Activated CD4-positive, alpha-beta memory T cell treated with anti-CD3 and anti-CD28 coated beads, Interleukin-2, amount 10 ng/mL, durations not matched to agents 7 days and 5 days (primary cell): ENCODE data around the gene HBE1. TPM values are rescaled to one million over a fixed set of nuclear protein-coding genes. Genes with fewer than 3 reads are reported as not detected.
A peak's percentile ranks its signal among the peaks of the same experiment; 100 is the strongest.

ENCODE experiments used
- CTCF ChIA-PET: fragments of 350-600 bp; sonication (Branson Sonifier 250); formaldehyde crosslinking; loops from one replicate; lab custom pipeline; 2021; ENCODE audit warnings: antibody characterized with exemption, inconsistent platforms; lab: Charles Lee
- POLR2A ChIA-PET: fragments of 350-600 bp; sonication (Branson Sonifier 250); formaldehyde crosslinking; loops from one replicate; lab custom pipeline; 2021; ENCODE audit warnings: antibody characterized with exemption; lab: Charles Lee
- DNase-seq: peaks from one replicate; pipeline ENCODE4 v3.0.0-alpha.2; 2020
- H3K27ac Mint-ChIP-seq: one replicate; pipeline ENCODE4 v1.8.0; 2021; ENCODE audit warnings: mild to moderate bottlenecking, mixed read lengths
- H3K27me3 Mint-ChIP-seq: one replicate; pipeline ENCODE4 v1.8.0; 2021; ENCODE audit warnings: mixed read lengths
- H3K36me3 Mint-ChIP-seq: one replicate; pipeline ENCODE4 v1.8.0; 2021; ENCODE audit warnings: low read depth, mixed read lengths
- H3K4me1 Mint-ChIP-seq: one replicate; pipeline ENCODE4 v1.8.0; 2021; ENCODE audit warnings: mixed read lengths
- H3K4me3 Mint-ChIP-seq: one replicate; pipeline ENCODE4 v1.8.0; 2021; ENCODE audit warnings: mild to moderate bottlenecking, mixed read lengths
- H3K9me3 Mint-ChIP-seq: one replicate; pipeline ENCODE4 v1.8.0; 2021; ENCODE audit warnings: mixed read lengths
- total RNA-seq, 2 experiments: library from RNA; stranded (reverse); gene quantifications; one replicate each; pipeline ENCODE4 v1.2.3, GENCODE V29; 2021

Gene HBE1
- total RNA-seq, 2 experiments from 2014 or later = not detected

- Mint-ChIP-seq H3K36me3 (no peaks in the 10 kb centered on the region), H3K9me3 (no peaks in the 10 kb centered on the region), H3K4me3 (no peak overlapping the region), H3K4me1 (peaks cover 8% of the 10 kb centered on the region), H3K27me3 (no peaks in the 10 kb centered on the region), H3K27ac (no peak overlapping the region)
- ChIA-PET POLR2A (no interaction called here), CTCF (interaction anchor here (1.9 kb wide), 1 partner anchor 10 kb away, joined by 8 read pairs; no protein-coding TSS in a partner anchor)
- DNase-seq = peak; percentile 42
Observed at GRCh38 chr11:5280582-5281102, 10.9 kb upstream of the HBE1 start.

- Mint-ChIP-seq H3K27ac (no peak overlapping the region), H3K27me3 (peaks cover under 1% of the 10 kb centered on the region), H3K4me3 (no peak overlapping the region), H3K36me3 (no peaks in the 10 kb centered on the region), H3K4me1 (peaks cover 8% of the 10 kb centered on the region), H3K9me3 (no peaks in the 10 kb centered on the region)
- DNase-seq = no peak
- ChIA-PET CTCF (no interaction called here), POLR2A (no interaction called here)
Observed at GRCh38 chr11:5279471-5280090, 9.8 kb upstream of the HBE1 start.

GRCh38 chr11:5277807-5278382, 8.2 kb upstream of the HBE1 start:
- DNase-seq = no peak
- POLR2A ChIA-PET = no interaction called here
- no peaks in the 10 kb centered on the region for H3K36me3 Mint-ChIP-seq
- peaks cover 8% of the 10 kb centered on the region for H3K4me1 Mint-ChIP-seq
- CTCF ChIA-PET = no interaction called here
- H3K27me3 Mint-ChIP-seq = peaks cover 3% of the 10 kb centered on the region
- no peak overlapping the region for H3K27ac Mint-ChIP-seq
- no peak overlapping the region for H3K4me3 Mint-ChIP-seq
- H3K9me3 Mint-ChIP-seq = no peaks in the 10 kb centered on the region

- CTCF ChIA-PET = interaction anchor here (0.7 kb wide), 1 partner anchor 134 kb away, joined by 3 read pairs; no protein-coding TSS in a partner anchor
- peaks cover 3% of the 10 kb centered on the region for H3K27me3 Mint-ChIP-seq
- peaks cover 8% of the 10 kb centered on the region for H3K4me1 Mint-ChIP-seq
- POLR2A ChIA-PET = no interaction called here
- H3K9me3 Mint-ChIP-seq = no peaks in the 10 kb centered on the region
- no peak overlapping the region for H3K4me3 Mint-ChIP-seq
- no peak for DNase-seq
- no peaks in the 10 kb centered on the region for H3K36me3 Mint-ChIP-seq
- H3K27ac Mint-ChIP-seq = no peak overlapping the region
Observed at GRCh38 chr11:5276697-5277096, 7.0 kb upstream of the HBE1 start.

- H3K36me3 Mint-ChIP-seq = no peaks in the 10 kb centered on the region
- ChIA-PET CTCF (interaction anchor here (1.4 kb wide), 1 partner anchor 8 kb away, joined by 3 read pairs; no protein-coding TSS in a partner anchor), POLR2A (no interaction called here)
- H3K9me3 Mint-ChIP-seq = no peaks in the 10 kb centered on the region
- H3K27me3 Mint-ChIP-seq = peaks cover 3% of the 10 kb centered on the region
- no peak for DNase-seq
- H3K4me3 Mint-ChIP-seq = no peak overlapping the region
- no peak overlapping the region for H3K27ac Mint-ChIP-seq
- H3K4me1 Mint-ChIP-seq = peaks cover 4% of the 10 kb centered on the region
Observed at GRCh38 chr11:5275369-5276110, 5.8 kb upstream of the HBE1 start.

GRCh38 chr11:5274395-5274794, 4.7 kb upstream of the HBE1 start:
- no peak for DNase-seq
- Mint-ChIP-seq H3K27ac (no peak overlapping the region), H3K4me1 (no peaks in the 10 kb centered on the region), H3K9me3 (no peaks in the 10 kb centered on the region), H3K4me3 (no peak overlapping the region), H3K36me3 (no peaks in the 10 kb centered on the region), H3K27me3 (peaks cover 3% of the 10 kb centered on the region)
- POLR2A ChIA-PET = no interaction called here
- CTCF ChIA-PET = interaction anchor here (1.4 kb wide), 1 partner anchor 10 kb away, joined by 3 read pairs; no protein-coding TSS in a partner anchor

GRCh38 chr11:5272395-5273017, 2.8 kb upstream of the HBE1 start:
- Mint-ChIP-seq H3K27ac (no peak overlapping the region), H3K4me3 (no peak overlapping the region), H3K9me3 (no peaks in the 10 kb centered on the region), H3K36me3 (no peaks in the 10 kb centered on the region), H3K4me1 (no peaks in the 10 kb centered on the region), H3K27me3 (peaks cover 3% of the 10 kb centered on the region)
- CTCF ChIA-PET = no interaction called here
- POLR2A ChIA-PET = no interaction called here
- no peak for DNase-seq

GRCh38 chr11:5267033-5267563, 2.6 kb downstream of the HBE1 start:
- DNase-seq = no peak
- Mint-ChIP-seq H3K36me3 (no peaks in the 10 kb centered on the region), H3K4me1 (no peaks in the 10 kb centered on the region), H3K9me3 (no peaks in the 10 kb centered on the region), H3K27me3 (peaks cover 2% of the 10 kb centered on the region), H3K27ac (no peak overlapping the region), H3K4me3 (no peak overlapping the region)
- ChIA-PET POLR2A (no interaction called here), CTCF (no interaction called here)

- H3K27me3 Mint-ChIP-seq = peaks cover 2% of the 10 kb centered on the region
- no peaks in the 10 kb centered on the region for H3K36me3 Mint-ChIP-seq
- CTCF ChIA-PET = no interaction called here
- no peak for DNase-seq
- H3K27ac Mint-ChIP-seq = no peak overlapping the region
- POLR2A ChIA-PET = no interaction called here
- no peaks in the 10 kb centered on the region for H3K4me1 Mint-ChIP-seq
- no peak overlapping the region for H3K4me3 Mint-ChIP-seq
- H3K9me3 Mint-ChIP-seq = no peaks in the 10 kb centered on the region
Observed at GRCh38 chr11:5266609-5267008, 3.1 kb downstream of the HBE1 start.

- CTCF ChIA-PET = no interaction called here
Observed at GRCh38 chr11:5265832-5266231, 3.9 kb downstream of the HBE1 start.

GRCh38 chr11:5258543-5259262, 11.0 kb downstream of the HBE1 start:
- no peaks in the 10 kb centered on the region for H3K36me3 Mint-ChIP-seq
- H3K4me1 Mint-ChIP-seq = no peaks in the 10 kb centered on the region
- no peaks in the 10 kb centered on the region for H3K9me3 Mint-ChIP-seq
- H3K27ac Mint-ChIP-seq = no peak overlapping the region
- H3K4me3 Mint-ChIP-seq = no peak overlapping the region
- H3K27me3 Mint-ChIP-seq = no peaks in the 10 kb centered on the region
- ChIA-PET POLR2A (no interaction called here), CTCF (no interaction called here)
- no peak for DNase-seq

More at GRCh38 chr11:5265832-5266231, 3.9 kb downstream of the HBE1 start:
- no peak overlapping the region for H3K4me3 Mint-ChIP-seq
- peaks cover 2% of the 10 kb centered on the region for H3K27me3 Mint-ChIP-seq
- POLR2A ChIA-PET = no interaction called here
- H3K36me3 Mint-ChIP-seq = no peaks in the 10 kb centered on the region
- no peak overlapping the region for H3K27ac Mint-ChIP-seq
- H3K9me3 Mint-ChIP-seq = no peaks in the 10 kb centered on the region
- no peaks in the 10 kb centered on the region for H3K4me1 Mint-ChIP-seq
- DNase-seq = no peak

GRCh38 chr11:5257296-5257695, 12.4 kb downstream of the HBE1 start:
- no peaks in the 10 kb centered on the region for H3K4me1 Mint-ChIP-seq
- POLR2A ChIA-PET = no interaction called here
- no peaks in the 10 kb centered on the region for H3K36me3 Mint-ChIP-seq

More at GRCh38 chr11:5257296-5257695, 12.4 kb downstream of the HBE1 start:
- no peak for DNase-seq
- H3K27me3 Mint-ChIP-seq = no peaks in the 10 kb centered on the region
- H3K9me3 Mint-ChIP-seq = no peaks in the 10 kb centered on the region
- no peak overlapping the region for H3K27ac Mint-ChIP-seq
- CTCF ChIA-PET = no interaction called here
- H3K4me3 Mint-ChIP-seq = no peak overlapping the region
